ENCODE results near the gene PLA2G3. TPM values are rescaled to one million over a fixed set of nuclear protein-coding genes. Genes with fewer than 3 reads are reported as not detected.

The PLA2G3 gene
- total and polyA plus RNA-seq, 2 of the 8 experiments (the other 6 are each of a cell fraction or from before 2014, with no cell fraction given) = 18.1 to 25.9 TPM

- H2BK12ac ChIP-seq (ENCODE audit: low read depth, low read length) = peak overlapping the region; percentile 86; the same call in 1 of the 2 replicates
- H3K9ac ChIP-seq (replicated peaks in 1 of 4; ENCODE audit: extremely low read depth in 1 of 4, low read depth in 3 of 4, low read length in 3 of 4) = peak overlapping the region in 2 of 4 experiments; percentile 8 to 25; a peak in 3 of 7 replicates
- peak overlapping the region; percentile 39 for H2BK120ac ChIP-seq (replicated peaks; ENCODE audit: low read depth, low read length)
- ChIA-PET CTCF (ENCODE audit: partially characterized antibody) (interaction anchor here (0.6 to 6.1 kb wide), 14 partner anchors 9 to 133 kb away, joined by 3 to 49 read pairs (median 4); partner anchors contain the start of gene SELENOM), POLR2A (ENCODE audit: partially characterized antibody) (interaction anchor here (0.6 to 2.7 kb wide), 9 partner anchors 10 to 56 kb away, joined by 3 to 12 read pairs (median 4); partner anchors contain the start of gene SELENOM)
- no peaks in the 10 kb centered on the region for H3K9me3 ChIP-seq (ENCODE audit: insufficient read depth in 2 of 2, low read depth in 1 of 2, low read length in 1 of 2)
- H4K8ac ChIP-seq (ENCODE audit: extremely low read depth, insufficient read depth, low read length) = peak overlapping the region; percentile 69; the same call in 1 of the 2 replicates
- H2BK15ac ChIP-seq (ENCODE audit: low read length) = peak overlapping the region; percentile 55
- H2BK5ac ChIP-seq (ENCODE audit: low read depth, low read length) = peak overlapping the region; percentile 92
- no peak overlapping the region for H3K23ac ChIP-seq (ENCODE audit: insufficient read length)
- H3K4me1 ChIP-seq (replicated peaks in 1 of 4; ENCODE audit: control insufficient read depth in 3 of 4, insufficient read depth in 4 of 4, low read length in 3 of 4) = peaks cover 7 to 25% (median 17%) of the 10 kb centered on the region in 4 experiments
- H4K20me1 ChIP-seq (replicated peaks in 1 of 2; ENCODE audit: control insufficient read depth in 1 of 2, insufficient read depth in 2 of 2, low read length in 2 of 2) = peaks cover 4 to 14% of the 10 kb centered on the region in 2 experiments
- FAIRE-seq = no peak
- H3K27me3 ChIP-seq (replicated peaks in 1 of 4; ENCODE audit: control insufficient read depth in 3 of 4, extremely low read depth in 1 of 4, insufficient read depth in 3 of 4, low read length in 3 of 4) = 0 out of 7 replicates have a peak, but pooled peaks cover 0 to 3% (median 0%) of the 10 kb centered on the region in 4 experiments
- H4K5ac ChIP-seq (ENCODE audit: insufficient read length, low read depth, low read length) = peak overlapping the region; percentile 42
- DNase-seq (ENCODE audit: low read depth in 1 of 2, low spot score in 2 of 2) = no peak
- no peak overlapping the region for H2AFZ ChIP-seq (ENCODE audit: low read length)
- 0 out of 8 replicates have a peak overlapping the region, but pooled peaks of 1 of the 4 experiments have one; percentile 77 for H3K4me3 ChIP-seq (ENCODE audit: extremely low read depth in 1 of 4, insufficient read depth in 2 of 4, low read depth in 3 of 4, low read length in 4 of 4)
- no peak overlapping the region for H3K56ac ChIP-seq (replicated peaks; ENCODE audit: insufficient read length, low read depth, low read length)
- peaks cover 3 to 14% (median 5%) of the 10 kb centered on the region in 4 experiments; a peak in 6 of 8 replicates for H3K36me3 ChIP-seq (ENCODE audit: control insufficient read depth in 2 of 4, insufficient read depth in 4 of 4, low read length in 3 of 4)
- peaks cover 12% of the 10 kb centered on the region for H3K23me2 ChIP-seq (ENCODE audit: low read depth, low read length)
- H3K79me1 ChIP-seq (ENCODE audit: low read depth, low read length) = peaks cover 15% of the 10 kb centered on the region; the same call in 1 of the 2 replicates
- H4K91ac ChIP-seq (replicated peaks; ENCODE audit: insufficient read length, low read length) = peak overlapping the region; percentile 82
- H2AK5ac ChIP-seq (ENCODE audit: low read depth, low read length) = peak overlapping the region; percentile 92
- H3K4ac ChIP-seq (replicated peaks; ENCODE audit: insufficient read length, low read depth, low read length) = peak overlapping the region; percentile 75
- 83% methylated on average over 5 of the region's 5 CpGs; no CpG with 5 or more reads in 1 of the 2 experiments for WGBS, 2 experiments (ENCODE audit: extremely low coverage in 1 of 2, insufficient coverage in 1 of 2, insufficient read length in 1 of 2, insufficient replicate concordance in 2 of 2, low coverage in 1 of 2, low lambda C conversion rate in 2 of 2, missing lambda C conversion rate in 1 of 2)
- H3K4me2 ChIP-seq (ENCODE audit: insufficient read depth in 1 of 2, low read depth in 2 of 2, low read length in 2 of 2) = peak overlapping the region; percentile 87 to 99; a peak in 3 of 4 replicates
- TF ChIP-seq RXRA (IDR thresholded peaks at IDR 0.05; ENCODE audit: insufficient read depth, low read depth, low read length) (no peak), GABPA (IDR thresholded peaks at IDR 0.05; ENCODE audit: borderline replicate concordance, insufficient read depth, low read length) (no peak)
- H3K27ac ChIP-seq (ENCODE audit: low read depth, low read length) = peak overlapping the region; percentile 31
- H3K18ac ChIP-seq (ENCODE audit: extremely low read depth, low read length) = peak overlapping the region; percentile 93
- H3K14ac ChIP-seq (ENCODE audit: insufficient read length) = no peak overlapping the region
- peaks cover 0 to 20% of the 10 kb centered on the region in 2 experiments; a peak in 3 of 4 replicates for H3K79me2 ChIP-seq (ENCODE audit: control insufficient read depth in 1 of 2, insufficient read depth in 2 of 2, low read length in 2 of 2)
- peak overlapping the region; percentile 53 for H2BK20ac ChIP-seq (ENCODE audit: low read length)
Measured at GRCh38 chr22:31140746-31141145, 438 bp upstream of the PLA2G3 start.

Measured in H1 (cell line).